Hematopoietic multipotent progenitor cell (in vitro differentiated cells): ENCODE measurements around the gene SUSD3. TPM values are rescaled to one million over a fixed set of nuclear protein-coding genes. Genes with fewer than 3 reads are reported as not detected.
"Not testable (repeated sequence)": the region's sequence is repeated elsewhere in the genome, so short reads cannot be mapped to it uniquely, and the experiment has no call there.

ENCODE experiments used
- DNase-seq, 3 donors: peaks; one replicate each; pipeline ENCODE4 v3.0.0-alpha.2; 2011 to 2015; ENCODE audit warnings: low read depth in 2 of 3, low spot score in 2 of 3
- total RNA-seq: library from RNA; depleted of rRNA; stranded (reverse); fragments of >200 nt; gene quantifications from one replicate; pipeline ENCODE4 v1.2.3, GENCODE V29; 2012

SUSD3 gene
- total RNA-seq, 1 donor, result 28.0 TPM

DNA sequence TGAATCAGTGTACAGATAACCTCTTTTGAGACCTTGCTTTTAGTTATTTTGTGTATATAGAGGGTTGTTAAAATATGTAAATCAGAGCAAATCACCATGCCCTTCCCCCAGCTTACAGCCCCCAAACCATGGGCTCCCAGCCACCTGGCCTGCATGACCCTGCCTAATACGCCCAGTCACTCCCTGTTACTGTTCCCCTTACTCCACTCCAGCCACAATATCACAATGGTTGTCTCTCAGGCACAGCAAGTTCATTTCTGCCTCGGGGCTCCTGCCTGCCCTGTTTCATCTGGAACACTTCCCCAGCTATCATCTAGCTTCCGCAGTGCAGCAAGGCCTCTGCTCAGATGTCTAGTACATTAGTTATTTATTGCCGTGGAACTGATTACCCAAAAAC lies 32.6 kb downstream of the SUSD3 start:
- DNase-seq, result no peak

GRCh38 chr9:93091453-93092081 lies 33.1 kb downstream of the SUSD3 start:
- DNase-seq, result peak in 2 of 3 donors; percentile 42 to 44

DNA sequence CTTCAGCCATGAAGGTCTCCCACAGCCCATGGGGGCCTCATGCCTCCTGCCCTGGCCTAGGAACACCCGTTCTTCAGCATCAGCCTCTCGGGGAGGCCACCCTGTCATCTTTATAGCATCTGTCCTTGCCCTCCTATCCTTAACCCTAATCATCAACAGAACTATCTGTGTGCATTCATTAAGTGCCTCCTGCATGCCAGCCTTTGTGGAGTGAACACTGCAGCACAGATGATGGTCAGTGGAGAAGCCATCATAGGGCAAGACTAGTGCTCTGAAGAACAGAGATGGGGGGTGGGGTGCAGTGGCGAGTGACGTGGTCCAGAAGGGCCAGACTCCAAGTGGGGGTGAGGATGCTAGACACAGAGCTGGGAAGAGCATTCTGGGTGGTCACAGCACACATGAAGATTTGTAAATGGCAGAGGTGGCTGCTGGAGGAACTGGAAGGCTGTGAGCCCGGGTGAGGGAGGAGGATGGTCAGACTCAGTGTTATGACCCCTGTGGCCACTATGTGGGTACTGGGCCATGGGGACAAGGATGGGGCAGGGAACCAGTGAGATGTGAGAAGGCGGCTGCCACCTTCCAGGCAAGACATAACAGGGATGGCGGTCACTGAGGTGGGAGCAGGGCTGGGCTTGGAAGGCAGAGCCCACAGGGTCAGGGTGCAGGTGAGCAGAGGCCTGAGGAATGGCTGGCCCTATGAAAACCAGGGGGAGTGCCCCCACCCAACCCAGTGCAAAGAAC lies 33.9 kb downstream of the SUSD3 start:
- no peak for DNase-seq

DNA sequence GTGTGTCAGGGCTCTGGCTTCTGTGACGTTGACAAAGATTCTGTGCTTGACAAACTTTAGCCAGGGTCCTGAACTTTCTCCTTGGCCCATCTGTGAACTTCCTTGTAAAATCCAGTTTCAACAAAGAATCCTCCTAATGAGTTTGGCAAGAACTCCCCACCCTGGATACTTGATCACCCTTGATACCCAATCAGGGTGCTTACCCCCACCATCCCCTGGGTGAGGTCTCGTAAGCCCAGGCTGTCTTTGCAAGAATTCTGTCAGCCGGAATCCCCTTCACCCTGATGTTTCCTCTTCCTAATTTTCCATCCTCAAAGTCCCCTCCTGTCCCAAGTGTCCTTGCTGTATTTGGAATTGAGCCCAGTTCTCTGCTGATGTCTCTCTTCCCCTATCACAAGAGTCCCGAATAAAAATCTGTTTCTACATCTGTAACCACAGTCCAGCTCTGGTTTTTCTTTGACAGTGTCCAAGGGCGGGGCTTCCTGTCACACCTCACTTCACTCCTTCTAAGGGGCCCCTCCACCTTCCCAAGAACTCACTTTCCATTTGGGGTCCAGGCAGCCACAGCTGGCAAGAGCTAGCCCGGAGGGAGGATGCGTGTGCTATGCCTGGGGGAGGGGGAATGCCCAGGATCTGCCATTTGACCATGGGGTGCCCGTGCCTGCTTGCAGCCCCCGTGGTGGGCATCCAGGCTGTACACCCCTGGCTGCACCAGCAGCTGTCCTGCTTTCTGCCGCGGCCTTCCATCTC lies 34.8 kb downstream of the SUSD3 start:
- DNase-seq, result peak in 2 of 3 donors; percentile 50 to 66

DNA sequence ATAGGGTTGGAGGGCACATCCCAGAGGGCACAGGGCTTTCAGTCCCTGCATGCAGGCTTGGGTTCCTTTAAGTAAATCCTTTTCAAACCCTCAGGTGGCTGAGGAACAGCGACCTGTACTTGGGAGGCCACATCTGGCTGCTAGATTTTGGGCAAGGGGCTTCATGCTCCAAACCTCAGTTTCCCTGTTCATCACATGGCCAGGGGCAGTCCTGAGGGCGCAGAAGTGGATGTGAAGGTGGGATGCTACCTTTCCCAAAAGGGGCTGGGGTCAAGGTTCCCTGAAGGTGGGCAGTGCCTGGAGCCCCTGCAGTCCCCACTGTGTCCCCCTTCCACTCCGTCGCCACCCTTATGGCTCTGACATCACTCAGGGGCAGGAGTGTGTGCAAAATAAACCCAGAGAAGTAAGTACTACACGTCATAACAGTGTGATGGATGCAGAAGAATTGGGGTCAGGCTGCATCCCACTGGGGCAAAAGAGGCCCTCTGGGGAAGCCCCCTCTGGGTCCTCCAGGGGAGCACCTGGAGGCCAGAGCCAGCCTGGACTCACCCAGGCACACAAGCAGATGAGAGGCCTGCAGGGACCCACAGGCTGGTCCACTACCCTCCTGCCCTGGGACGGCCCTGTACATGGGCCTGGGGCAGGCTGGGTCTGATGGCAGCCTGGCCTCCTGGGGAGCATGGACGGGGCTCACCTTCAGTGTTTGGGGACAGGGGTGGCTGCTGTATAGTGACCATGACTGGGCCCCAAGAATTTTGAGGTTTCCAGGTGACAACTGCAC lies 35.6 kb downstream of the SUSD3 start:
- no peak for DNase-seq

DNA sequence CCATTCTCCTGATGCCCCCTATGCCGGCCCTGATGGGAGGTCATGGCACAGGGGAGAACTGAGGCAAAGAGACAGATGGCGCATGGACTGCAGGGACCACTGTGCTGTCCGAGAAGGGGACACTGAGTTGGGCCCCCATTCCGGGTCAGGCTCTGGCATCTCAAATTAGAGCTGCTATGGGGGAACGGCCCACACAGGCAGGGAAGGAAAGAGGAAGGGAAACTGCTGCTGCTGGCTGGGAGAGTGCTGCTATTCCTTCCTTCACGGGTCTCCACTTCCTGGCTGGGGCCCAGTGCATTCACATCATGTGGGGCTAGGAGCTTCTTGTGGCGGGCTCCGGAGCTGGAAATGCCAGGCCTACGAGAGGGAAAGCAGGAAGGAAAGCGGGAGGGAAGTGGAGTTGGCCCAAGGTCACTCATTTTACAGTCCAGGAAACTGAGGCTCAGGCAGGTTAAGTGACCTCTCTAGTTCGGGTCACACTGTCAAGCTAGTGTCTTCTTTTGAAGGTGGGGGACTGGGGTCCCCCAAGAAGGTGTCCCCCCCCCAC lies 36.2 kb downstream of the SUSD3 start:
- DNase-seq, result peak in 1 of 3 donors; percentile 36

DNA sequence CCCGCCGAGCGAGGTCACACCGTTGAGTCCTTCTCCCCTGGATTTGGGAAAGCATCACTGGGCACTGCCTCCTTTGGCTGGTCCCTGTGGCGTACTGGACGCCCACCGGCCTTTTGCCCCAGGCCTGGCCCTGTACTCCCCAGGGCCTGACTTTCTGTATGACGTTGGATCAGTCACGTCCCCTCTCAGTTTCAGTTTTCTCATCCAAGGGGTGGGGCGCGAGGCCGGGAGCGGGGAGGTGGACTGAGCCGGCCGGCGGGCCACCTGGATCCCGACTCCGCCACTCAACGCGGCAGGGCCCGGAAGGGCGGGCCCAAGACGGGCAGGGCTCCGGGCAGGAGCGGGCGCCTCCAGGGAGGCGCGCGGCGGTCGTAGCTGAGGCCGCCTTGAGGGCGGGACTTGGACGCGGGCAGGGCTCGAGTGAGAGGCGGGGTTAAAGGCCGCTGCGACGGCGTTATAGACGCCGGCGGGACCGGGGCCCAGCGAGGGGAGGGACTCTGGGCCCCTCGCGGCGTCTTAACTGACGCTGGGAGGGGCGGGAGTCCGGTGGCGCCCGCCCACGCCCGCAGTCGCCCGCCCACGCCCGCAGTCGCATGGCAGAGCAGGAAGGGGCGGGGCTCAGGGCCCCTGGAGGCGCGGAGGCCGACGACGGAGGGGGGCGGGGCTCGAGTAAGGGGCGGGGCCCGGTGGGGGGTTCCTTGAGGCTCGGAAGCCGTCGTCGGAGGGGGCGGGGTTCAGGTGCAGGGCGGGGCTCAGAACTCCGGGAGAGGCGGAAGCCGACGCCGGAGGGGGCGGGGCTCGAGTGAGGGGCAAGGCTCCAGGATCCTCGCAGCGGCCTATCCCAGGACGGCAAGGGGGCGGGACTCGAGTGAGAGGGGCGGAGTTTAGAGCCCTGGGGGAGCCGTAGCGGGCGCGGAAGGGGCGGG lies 37.0 kb downstream of the SUSD3 start:
- peak; percentile 99 for DNase-seq

- DNase-seq, result peak in 1 of 3 donors; percentile 38
These were observed 37.8 kb downstream of the SUSD3 start, which contains the start of gene CARD19 for GRCh38 chr9:93096131-93096802. Gene CARD19 (plus strand): TSS chr9:93096217. CDS start chr9:93096346, 129 bp downstream.

DNA sequence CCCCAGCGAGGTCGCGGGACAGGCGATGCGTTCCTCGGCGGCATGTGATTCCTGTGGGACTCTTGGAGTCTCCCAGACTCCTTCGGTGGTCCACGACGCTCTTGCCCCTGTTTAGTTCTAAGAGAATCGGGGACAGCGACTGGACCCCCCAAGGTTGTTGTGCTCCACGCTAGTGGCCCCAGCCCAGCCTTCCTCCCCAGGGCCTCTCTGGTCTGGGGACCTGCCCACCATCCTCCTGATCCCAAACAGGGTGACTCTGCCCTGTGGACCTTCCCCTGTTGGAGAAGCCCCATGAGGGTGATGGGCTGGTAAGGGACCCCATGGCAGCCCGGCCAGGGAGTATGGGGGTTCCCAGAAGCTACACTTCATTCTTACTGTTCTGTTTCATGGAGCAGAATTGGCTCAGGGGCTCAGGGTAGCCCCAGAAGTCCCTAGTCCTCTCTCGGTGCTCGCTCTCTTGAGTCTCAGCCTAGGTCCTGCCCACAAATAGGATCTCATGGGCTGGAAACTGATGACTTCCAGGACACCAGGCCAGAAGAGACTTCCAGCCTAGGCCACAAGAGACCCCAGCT lies 38.4 kb downstream of the SUSD3 start:
- DNase-seq, result no peak

- no peak for DNase-seq
These were observed 39.2 kb downstream of the SUSD3 start for GRCh38 chr9:93097511-93098201.

GRCh38 chr9:93098236-93098946 lies 39.9 kb downstream of the SUSD3 start:
- DNase-seq, result peak in 2 of 3 donors; percentile 96

GRCh38 chr9:93099551-93100275 lies 41.2 kb downstream of the SUSD3 start:
- no peak for DNase-seq

- no peak for DNase-seq
These were observed 41.8 kb downstream of the SUSD3 start for GRCh38 chr9:93100276-93100636.

DNA sequence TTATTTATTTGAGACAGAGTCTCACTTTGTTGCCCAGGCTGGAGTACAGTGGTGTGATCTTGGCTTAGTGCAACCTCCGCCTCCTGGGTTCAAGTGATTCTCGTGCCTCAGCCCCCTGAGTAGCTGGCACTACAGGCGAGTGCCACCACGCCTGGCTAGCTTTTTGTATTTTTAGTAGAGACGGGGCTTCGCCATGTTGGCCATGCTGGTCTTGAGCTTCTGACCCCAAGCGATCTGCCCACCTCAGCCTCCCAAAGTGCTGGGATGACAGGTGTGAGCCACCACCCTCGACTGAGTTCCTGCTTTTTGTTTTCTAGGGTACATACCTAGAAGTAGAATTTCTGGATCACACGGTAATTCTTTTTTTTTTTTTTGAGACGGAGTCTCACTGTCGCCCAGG lies 42.6 kb downstream of the SUSD3 start:
- not testable (repeated sequence) for DNase-seq

- no peak for DNase-seq
These were observed 47.1 kb downstream of the SUSD3 start for GRCh38 chr9:93105620-93106019.

- no peak for DNase-seq
These were observed 48.8 kb downstream of the SUSD3 start for GRCh38 chr9:93107151-93107824.
